NK-92 treated with Interleukin-12 subunit alpha and Interleukin-12 subunit beta, amount 100 ng/mL, for 24 hours (cell line): Measurements from ENCODE around the gene AHNAK2.
"Not testable (repeated sequence)": the region's sequence is repeated elsewhere in the genome, so short reads cannot be mapped to it uniquely, and the experiment has no call there.

Experiments used
- DNase-seq: peaks from one replicate; lab custom pipeline; 2025; lab: John Stamatoyannopoulos, UW

Gene AHNAK2

GRCh38 chr14:104925855-104926609 is 52.1 kb downstream of the AHNAK2 start:
- no peak for DNase-seq

GRCh38 chr14:104925214-104925854 is 52.8 kb downstream of the AHNAK2 start:
- no peak for DNase-seq

GRCh38 chr14:104924421-104925213 is 53.6 kb downstream of the AHNAK2 start, which contains the start of gene PLD4:
Gene PLD4 (plus strand): TSS chr14:104924879. CDS start chr14:104927141, 2,262 bp downstream.
- no peak for DNase-seq

GRCh38 chr14:104923640-104924420 is 54.3 kb downstream of the AHNAK2 start:
- no peak for DNase-seq

GRCh38 chr14:104919993-104920315 is 58.2 kb downstream of the AHNAK2 start:
- no peak for DNase-seq

- not testable (repeated sequence) for DNase-seq
These were observed 58.8 kb downstream of the AHNAK2 start for GRCh38 chr14:104919152-104919992.

GRCh38 chr14:104917993-104918392 is 60.2 kb downstream of the AHNAK2 start:
- no peak for DNase-seq

- no peak for DNase-seq
These were observed 61.1 kb downstream of the AHNAK2 start for GRCh38 chr14:104917116-104917515.

GRCh38 chr14:104913435-104913834 is 64.7 kb downstream of the AHNAK2 start:
- DNase-seq: no peak

GRCh38 chr14:104912053-104912452 is 66.1 kb downstream of the AHNAK2 start:
- no peak for DNase-seq

- no peak for DNase-seq
These were observed 69.9 kb downstream of the AHNAK2 start for GRCh38 chr14:104908303-104908702.

GRCh38 chr14:104905579-104905933 is 72.6 kb downstream of the AHNAK2 start:
- not testable (repeated sequence) for DNase-seq

GRCh38 chr14:104904650-104905578 is 73.3 kb downstream of the AHNAK2 start:
- not testable (repeated sequence) for DNase-seq

GRCh38 chr14:104903990-104904389 is 74.2 kb downstream of the AHNAK2 start:
- DNase-seq: no peak

GRCh38 chr14:104900639-104901512 is 77.3 kb downstream of the AHNAK2 start:
- no peak for DNase-seq

- no peak for DNase-seq
These were observed 78.4 kb downstream of the AHNAK2 start for GRCh38 chr14:104899781-104900180.

- no peak for DNase-seq
These were observed 79.2 kb downstream of the AHNAK2 start for GRCh38 chr14:104898870-104899510.

GRCh38 chr14:104898195-104898558 is 80.0 kb downstream of the AHNAK2 start:
- DNase-seq: no peak
